ENCODE results near the gene ACTL10.

GRCh38 chr20:33650111-33650752, 16.5 kb upstream of the ACTL10 start:
- TF ChIP-seq, protein P1, sequence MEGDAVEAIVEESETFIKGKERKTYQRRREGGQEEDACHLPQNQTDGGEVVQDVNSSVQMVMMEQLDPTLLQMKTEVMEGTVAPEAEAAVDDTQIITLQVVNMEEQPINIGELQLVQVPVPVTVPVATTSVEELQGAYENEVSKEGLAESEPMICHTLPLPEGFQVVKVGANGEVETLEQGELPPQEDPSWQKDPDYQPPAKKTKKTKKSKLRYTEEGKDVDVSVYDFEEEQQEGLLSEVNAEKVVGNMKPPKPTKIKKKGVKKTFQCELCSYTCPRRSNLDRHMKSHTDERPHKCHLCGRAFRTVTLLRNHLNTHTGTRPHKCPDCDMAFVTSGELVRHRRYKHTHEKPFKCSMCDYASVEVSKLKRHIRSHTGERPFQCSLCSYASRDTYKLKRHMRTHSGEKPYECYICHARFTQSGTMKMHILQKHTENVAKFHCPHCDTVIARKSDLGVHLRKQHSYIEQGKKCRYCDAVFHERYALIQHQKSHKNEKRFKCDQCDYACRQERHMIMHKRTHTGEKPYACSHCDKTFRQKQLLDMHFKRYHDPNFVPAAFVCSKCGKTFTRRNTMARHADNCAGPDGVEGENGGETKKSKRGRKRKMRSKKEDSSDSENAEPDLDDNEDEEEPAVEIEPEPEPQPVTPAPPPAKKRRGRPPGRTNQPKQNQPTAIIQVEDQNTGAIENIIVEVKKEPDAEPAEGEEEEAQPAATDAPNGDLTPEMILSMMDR (IDR thresholded peaks at IDR 0.05) = no peak
- no peak for TF ChIP-seq POLR2A (IDR thresholded peaks at IDR 0.05)
- no peak for TF ChIP-seq POLR2AphosphoS5 (IDR thresholded peaks at IDR 0.05)
- TF ChIP-seq EP300 (IDR thresholded peaks at IDR 0.05) = no peak
